DND-41 (cell line): ENCODE results near the gene GOLGA8J.
"Not testable (repeated sequence)": the region's sequence is repeated elsewhere in the genome, so short reads cannot be mapped to it uniquely, and the experiment has no call there.

Experiments
- CTCF ChIP-seq: IDR thresholded peaks from 2 replicates; pipeline ENCODE4 v1.5.1; 2012; ENCODE audit warnings: borderline replicate concordance, low read length, moderate library complexity, mild to moderate bottlenecking; ENCODE audit not compliant: poor library complexity, severe bottlenecking; ENCODE audit errors: extremely low read depth
- EZH2 ChIP-seq: IDR thresholded peaks from 3 replicates; pipeline ENCODE4 v1.6.1; 2012; ENCODE audit warnings: borderline replicate concordance, low read depth, mild to moderate bottlenecking, moderate library complexity, low read length, inconsistent platforms; ENCODE audit not compliant: severe bottlenecking

GRCh38 chr15:30045248-30046041, 37.3 kb upstream of the GOLGA8J start:
- not testable (repeated sequence) for TF ChIP-seq CTCF, EZH2
